HepG2 (cell line): Measurements from ENCODE around the gene UEVLD. TPM values are rescaled to one million over a fixed set of nuclear protein-coding genes. Genes with fewer than 3 reads are reported as not detected.
A peak's percentile ranks its signal among the peaks of the same experiment; 100 is the strongest.

Experiments used
- AKAP8 ChIP-seq: sonication (generic); formaldehyde crosslinking; IDR thresholded peaks from 2 replicates; pipeline ENCODE4 v1.5.1; 2020; ENCODE audit warnings: mild to moderate bottlenecking, missing genetic modification reagents
- BORCS8-MEF2B ChIP-seq: sonication (generic); formaldehyde crosslinking; IDR thresholded peaks from 2 replicates; pipeline ENCODE4 v1.8.0; 2022; ENCODE audit warnings: mild to moderate bottlenecking, missing genetic modification reagents
- CEBPG ChIP-seq: IDR thresholded peaks from 2 replicates; pipeline ENCODE4 v1.6.1; 2016
- CENPT ChIP-seq: sonication (generic); formaldehyde crosslinking; IDR thresholded peaks from 2 replicates; pipeline ENCODE4 v1.8.0; 2022; ENCODE audit warnings: low read depth, mild to moderate bottlenecking, moderate library complexity, missing genetic modification reagents
- GATAD2A ChIP-seq: IDR thresholded peaks from 2 replicates; pipeline ENCODE4 v1.6.1; 2016
- JUND ChIP-seq: sonication (generic); formaldehyde crosslinking; IDR thresholded peaks from 2 replicates; pipeline ENCODE4 v1.8.0; 2022; ENCODE audit warnings: mild to moderate bottlenecking, missing genetic modification reagents
- MTA1 ChIP-seq: sonication (generic); formaldehyde crosslinking; IDR thresholded peaks from 2 replicates; pipeline ENCODE4 v1.4.0; 2020; ENCODE audit warnings: missing genetic modification reagents, mild to moderate bottlenecking, borderline replicate concordance
- NPAS2 ChIP-seq: sonication (generic); formaldehyde crosslinking; IDR thresholded peaks from 2 replicates; pipeline ENCODE4 v1.8.0; 2022; ENCODE audit warnings: mild to moderate bottlenecking, missing genetic modification reagents, borderline replicate concordance
- NR2F6 ChIP-seq, 2 experiments: IDR thresholded peaks; 2 replicates each; pipeline ENCODE4 v1.6.1; 2016; ENCODE audit warnings: antibody characterized with exemption in 1 of 2, mild to moderate bottlenecking in 1 of 2
- RAD21 ChIP-seq: fragments of 450-650 bp; formaldehyde crosslinking; IDR thresholded peaks from 2 replicates; pipeline ENCODE4 v1.5.0; 2020; ENCODE audit warnings: mild to moderate bottlenecking
- SMARCC2 ChIP-seq: fragments of 450-650 bp; IDR thresholded peaks from 2 replicates; pipeline ENCODE4 v1.6.1; 2017; ENCODE audit warnings: antibody characterized with exemption, mild to moderate bottlenecking
- SMYD3 ChIP-seq: sonication (generic); formaldehyde crosslinking; IDR thresholded peaks from 2 replicates; pipeline ENCODE4 v1.8.1; 2023; ENCODE audit warnings: mild to moderate bottlenecking, missing genetic modification reagents
- TAF15 ChIP-seq: fragments of 200-400 bp; formaldehyde crosslinking; IDR thresholded peaks from one replicate; pipeline ENCODE4 v1.6.1; 2018; ENCODE audit warnings: mild to moderate bottlenecking, low read depth, low read length; ENCODE audit not compliant: poor library complexity, severe bottlenecking
- TFDP2 ChIP-seq: sonication (generic); formaldehyde crosslinking; IDR thresholded peaks from 2 replicates; pipeline ENCODE4 v1.4.0; 2020; ENCODE audit warnings: missing genetic modification reagents
- THAP11 ChIP-seq: IDR thresholded peaks from 2 replicates; pipeline ENCODE4 v1.6.1; 2016; ENCODE audit warnings: missing biosample characterization, missing genetic modification reagents
- YEATS2 ChIP-seq: sonication (generic); formaldehyde crosslinking; IDR thresholded peaks from 2 replicates; pipeline ENCODE4 v1.4.0; 2020; ENCODE audit warnings: missing genetic modification reagents, borderline replicate concordance
- ZNF12 ChIP-seq: sonication (generic); formaldehyde crosslinking; IDR thresholded peaks from 2 replicates; pipeline ENCODE4 v1.5.0; 2020; ENCODE audit warnings: missing genetic modification reagents
- ZNF431 ChIP-seq: sonication (generic); formaldehyde crosslinking; IDR thresholded peaks from 2 replicates; pipeline ENCODE4 v1.9.0; 2022; ENCODE audit warnings: missing genetic modification reagents, low read depth, mild to moderate bottlenecking, borderline replicate concordance
- ZNF562 ChIP-seq: sonication (generic); formaldehyde crosslinking; IDR thresholded peaks from 2 replicates; pipeline ENCODE4 v1.8.0; 2022; ENCODE audit warnings: missing genetic modification reagents, borderline replicate concordance
- ZNF598 ChIP-seq: sonication (generic); formaldehyde crosslinking; IDR thresholded peaks from 2 replicates; pipeline ENCODE4 v1.5.1; 2020; ENCODE audit warnings: mild to moderate bottlenecking, missing genetic modification reagents, borderline replicate concordance
- ZNF629 ChIP-seq: sonication (generic); formaldehyde crosslinking; conservative IDR thresholded peaks from 2 replicates; pipeline ENCODE4 v1.5.0; 2020; ENCODE audit warnings: missing genetic modification reagents
- ZNF660 ChIP-seq: sonication (generic); formaldehyde crosslinking; IDR thresholded peaks from 2 replicates; pipeline ENCODE4 v1.5.1; 2020; ENCODE audit warnings: mild to moderate bottlenecking, low read depth, missing genetic modification reagents, borderline replicate concordance
- ZNF678 ChIP-seq: sonication (generic); formaldehyde crosslinking; IDR thresholded peaks from 2 replicates; pipeline ENCODE4 v1.4.0; 2020; ENCODE audit warnings: mild to moderate bottlenecking, missing genetic modification reagents
- polyA plus RNA-seq, 8 experiments: library from polyadenylated mRNA; depleted of rRNA in 3 of 8; stranded (reverse) in 7 of 8; unstranded in 1 of 8; fragments of >200 nt; fragmentation: Illumina TruSeq in 4 of 8; extraction: Trizol in 4 of 8; gene quantifications; 2 replicates each; pipeline versions ENCODE4 v1.2.1 to v1.2.3, GENCODE V29; 2011 to 2016; ENCODE audit warnings: low read depth in 4 of 8, missing spikeins in 1 of 8, mixed read lengths in 1 of 8; ENCODE audit not compliant: insufficient read depth in 1 of 8
- total RNA-seq, 5 experiments: library from RNA; depleted of rRNA; stranded (reverse); fragments of >200 nt; fragmentation: Illumina TruSeq; extraction: Trizol; gene quantifications; 2 replicates each; pipeline ENCODE4 v1.2.3, GENCODE V29; 2016; ENCODE audit warnings: low read depth in 1 of 5
- TF ChIP-seq, protein P1 (sequence below): sonication (generic); formaldehyde crosslinking; IDR thresholded peaks from 2 replicates; pipeline ENCODE4 v1.8.0; 2022; ENCODE audit warnings: missing genetic modification reagents, mild to moderate bottlenecking, moderate library complexity, borderline replicate concordance
- TF ChIP-seq, protein P2 (sequence below): sonication (generic); formaldehyde crosslinking; IDR thresholded peaks from 2 replicates; pipeline ENCODE4 v1.4.0; 2020; ENCODE audit warnings: missing genetic modification reagents
- TF ChIP-seq, protein P3 (sequence below): sonication (generic); formaldehyde crosslinking; IDR thresholded peaks from 2 replicates; pipeline ENCODE4 v1.8.0; 2022; ENCODE audit warnings: mild to moderate bottlenecking, missing genetic modification reagents, moderate library complexity
- TF ChIP-seq, protein P4 (sequence below): sonication (generic); formaldehyde crosslinking; IDR thresholded peaks from 2 replicates; pipeline ENCODE4 v1.4.0; 2020; ENCODE audit warnings: mild to moderate bottlenecking, missing genetic modification reagents

The UEVLD gene
- total and polyA plus RNA-seq, 2 of the 13 experiments (the other 11 are each of a cell fraction or from before 2014, with no cell fraction given) = 5.7 to 13.7 TPM

- TF ChIP-seq, protein P1, sequence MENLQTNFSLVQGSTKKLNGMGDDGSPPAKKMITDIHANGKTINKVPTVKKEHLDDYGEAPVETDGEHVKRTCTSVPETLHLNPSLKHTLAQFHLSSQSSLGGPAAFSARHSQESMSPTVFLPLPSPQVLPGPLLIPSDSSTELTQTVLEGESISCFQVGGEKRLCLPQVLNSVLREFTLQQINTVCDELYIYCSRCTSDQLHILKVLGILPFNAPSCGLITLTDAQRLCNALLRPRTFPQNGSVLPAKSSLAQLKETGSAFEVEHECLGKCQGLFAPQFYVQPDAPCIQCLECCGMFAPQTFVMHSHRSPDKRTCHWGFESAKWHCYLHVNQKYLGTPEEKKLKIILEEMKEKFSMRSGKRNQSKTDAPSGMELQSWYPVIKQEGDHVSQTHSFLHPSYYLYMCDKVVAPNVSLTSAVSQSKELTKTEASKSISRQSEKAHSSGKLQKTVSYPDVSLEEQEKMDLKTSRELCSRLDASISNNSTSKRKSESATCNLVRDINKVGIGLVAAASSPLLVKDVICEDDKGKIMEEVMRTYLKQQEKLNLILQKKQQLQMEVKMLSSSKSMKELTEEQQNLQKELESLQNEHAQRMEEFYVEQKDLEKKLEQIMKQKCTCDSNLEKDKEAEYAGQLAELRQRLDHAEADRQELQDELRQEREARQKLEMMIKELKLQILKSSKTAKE = no peak
- no peak for TF ChIP-seq ZNF598 (CRISPR knock-in tag)
- no peak for TF ChIP-seq TAF15
- no peak for TF ChIP-seq AKAP8 (CRISPR knock-in tag)
- TF ChIP-seq NR2F6 (IDR thresholded peaks at IDR 0.05) = peak; percentile 57
- TF ChIP-seq NR2F6 (CRISPR knock-in tag; IDR thresholded peaks at IDR 0.05) = peak; percentile 61; the same call in 1 of the 2 replicates
- TF ChIP-seq, protein P2, sequence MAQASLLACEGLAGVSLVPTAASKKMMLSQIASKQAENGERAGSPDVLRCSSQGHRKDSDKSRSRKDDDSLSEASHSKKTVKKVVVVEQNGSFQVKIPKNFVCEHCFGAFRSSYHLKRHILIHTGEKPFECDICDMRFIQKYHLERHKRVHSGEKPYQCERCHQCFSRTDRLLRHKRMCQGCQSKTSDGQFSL (CRISPR knock-in tag) = no peak
- TF ChIP-seq RAD21 (CRISPR knock-in tag) = no peak
- TF ChIP-seq ZNF431 (CRISPR knock-in tag) = no peak
- no peak for TF ChIP-seq YEATS2 (CRISPR knock-in tag)
- TF ChIP-seq ZNF678 (CRISPR knock-in tag) = no peak
- peak; percentile 77 for TF ChIP-seq GATAD2A
- TF ChIP-seq CENPT (CRISPR knock-in tag) = no peak
- no peak for TF ChIP-seq ZNF12 (CRISPR knock-in tag)
- TF ChIP-seq TFDP2 (CRISPR knock-in tag) = no peak
- no peak for TF ChIP-seq BORCS8-MEF2B (CRISPR knock-in tag)
- 0 out of 2 replicates have a peak, but pooled peaks have one; percentile 32 for TF ChIP-seq THAP11 (CRISPR knock-in tag)
- TF ChIP-seq CEBPG (CRISPR knock-in tag) = peak; percentile 68
- TF ChIP-seq MTA1 = no peak
- TF ChIP-seq, protein P3, sequence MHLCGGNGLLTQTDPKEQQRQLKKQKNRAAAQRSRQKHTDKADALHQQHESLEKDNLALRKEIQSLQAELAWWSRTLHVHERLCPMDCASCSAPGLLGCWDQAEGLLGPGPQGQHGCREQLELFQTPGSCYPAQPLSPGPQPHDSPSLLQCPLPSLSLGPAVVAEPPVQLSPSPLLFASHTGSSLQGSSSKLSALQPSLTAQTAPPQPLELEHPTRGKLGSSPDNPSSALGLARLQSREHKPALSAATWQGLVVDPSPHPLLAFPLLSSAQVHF (CRISPR knock-in tag) = no peak
- TF ChIP-seq ZNF660 (CRISPR knock-in tag) = no peak
- no peak for TF ChIP-seq ZNF562 (CRISPR knock-in tag)
- no peak for TF ChIP-seq JUND
- TF ChIP-seq, protein P4, sequence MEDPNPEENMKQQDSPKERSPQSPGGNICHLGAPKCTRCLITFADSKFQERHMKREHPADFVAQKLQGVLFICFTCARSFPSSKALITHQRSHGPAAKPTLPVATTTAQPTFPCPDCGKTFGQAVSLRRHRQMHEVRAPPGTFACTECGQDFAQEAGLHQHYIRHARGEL (CRISPR knock-in tag) = no peak
- TF ChIP-seq SMARCC2 = no peak
- TF ChIP-seq SMYD3 (CRISPR knock-in tag) = no peak
- no peak for TF ChIP-seq NPAS2 (CRISPR knock-in tag)
- no peak for TF ChIP-seq ZNF629 (CRISPR knock-in tag)
These were observed 64.3 kb downstream of the UEVLD start (continued) for GRCh38 chr11:18524248-18524647.
